KMS-11 (cell line): Measurements from ENCODE around the gene CTNNA2.

Experiments used
- H2AFZ ChIP-seq: fragments of 200-600 bp; sonication (generic); 2 replicates; pipeline ENCODE4 v1.6.1; 2016; ENCODE audit warnings: antibody characterized with exemption, mixed run types, low read depth
- H3K27ac ChIP-seq: fragments of 200-600 bp; sonication (generic); 2 replicates; pipeline ENCODE4 v1.6.1; 2016; ENCODE audit warnings: mild to moderate bottlenecking, mixed run types
- H3K27me3 ChIP-seq: fragments of 200-600 bp; sonication (generic); 2 replicates; pipeline ENCODE4 v1.6.1; 2017; ENCODE audit warnings: mild to moderate bottlenecking, low read depth, mixed run types, moderate library complexity; ENCODE audit not compliant: insufficient read depth
- H3K36me3 ChIP-seq: fragments of 200-600 bp; sonication (generic); 2 replicates; pipeline ENCODE4 v1.6.1; 2017; ENCODE audit warnings: mild to moderate bottlenecking, mixed run types; ENCODE audit not compliant: insufficient read depth
- H3K4me1 ChIP-seq: fragments of 200-600 bp; sonication (generic); 2 replicates; pipeline ENCODE4 v1.6.1; 2016; ENCODE audit warnings: mild to moderate bottlenecking, low read depth, mixed run types; ENCODE audit not compliant: poor library complexity, severe bottlenecking
- H3K4me2 ChIP-seq: fragments of 200-600 bp; sonication (generic); 2 replicates; pipeline ENCODE4 v1.7.0; 2016; ENCODE audit warnings: mild to moderate bottlenecking, mixed run types
- H3K4me3 ChIP-seq: fragments of 200-600 bp; sonication (generic); IDR thresholded peaks from 2 replicates; pipeline ENCODE4 v1.6.1; 2017; ENCODE audit warnings: low read depth, low read length, mixed read lengths; ENCODE audit not compliant: insufficient read depth
- H3K79me2 ChIP-seq: fragments of 200-600 bp; sonication (generic); 2 replicates; pipeline ENCODE4 v1.6.1; 2016; ENCODE audit warnings: low read depth, mixed run types; ENCODE audit not compliant: insufficient read depth
- H3K9ac ChIP-seq: fragments of 200-600 bp; sonication (generic); 2 replicates; pipeline ENCODE4 v1.6.1; 2016; ENCODE audit warnings: mild to moderate bottlenecking, mixed run types
- H4K20me1 ChIP-seq: fragments of 200-600 bp; sonication (generic); 2 replicates; pipeline ENCODE4 v1.6.1; 2016; ENCODE audit warnings: mild to moderate bottlenecking, mixed run types; ENCODE audit not compliant: insufficient read depth
- CTCF ChIP-seq: fragments of 200-600 bp; sonication (generic); conservative IDR thresholded peaks from 2 replicates; pipeline ENCODE4 v1.6.1; 2017; ENCODE audit warnings: low read depth, mild to moderate bottlenecking, antibody characterized with exemption, low read length, moderate library complexity, mixed read lengths

The CTNNA2 gene

GRCh38 chr2:80340022-80340421 lies 827.2 kb downstream of the CTNNA2 start:
- H3K4me3 ChIP-seq: no peak overlapping the region
- TF ChIP-seq CTCF: no peak
- H3K9ac ChIP-seq: no peak overlapping the region
- H3K4me2 ChIP-seq: no peak overlapping the region
- H3K27me3 ChIP-seq: no peaks in the 10 kb centered on the region
- no peaks in the 10 kb centered on the region for H4K20me1 ChIP-seq
- no peak overlapping the region for H2AFZ ChIP-seq
- H3K27ac ChIP-seq: no peak overlapping the region
- no peaks in the 10 kb centered on the region for H3K36me3 ChIP-seq
- H3K4me1 ChIP-seq: no peaks in the 10 kb centered on the region
- no peaks in the 10 kb centered on the region for H3K79me2 ChIP-seq

- H3K9ac ChIP-seq: no peak overlapping the region
- no peak overlapping the region for H3K4me3 ChIP-seq
- no peak overlapping the region for H3K27ac ChIP-seq
- no peaks in the 10 kb centered on the region for H3K36me3 ChIP-seq
- no peaks in the 10 kb centered on the region for H3K79me2 ChIP-seq
- no peak overlapping the region for H3K4me2 ChIP-seq
- H2AFZ ChIP-seq: no peak overlapping the region
- no peak for TF ChIP-seq CTCF
- H4K20me1 ChIP-seq: no peaks in the 10 kb centered on the region
- no peaks in the 10 kb centered on the region for H3K4me1 ChIP-seq
- no peaks in the 10 kb centered on the region for H3K27me3 ChIP-seq
Observed at GRCh38 chr2:80348078-80348477, 835.2 kb downstream of the CTNNA2 start.

- Histone ChIP-seq H3K27ac (no peak overlapping the region), H3K9ac (no peak overlapping the region), H2AFZ (no peak overlapping the region), H4K20me1 (no peaks in the 10 kb centered on the region), H3K4me1 (no peaks in the 10 kb centered on the region), H3K4me3 (no peak overlapping the region), H3K27me3 (no peaks in the 10 kb centered on the region), H3K36me3 (no peaks in the 10 kb centered on the region), H3K79me2 (no peaks in the 10 kb centered on the region), H3K4me2 (no peak overlapping the region)
- TF ChIP-seq CTCF: no peak
Observed at GRCh38 chr2:80348953-80349352, 836.1 kb downstream of the CTNNA2 start.

- TF ChIP-seq CTCF: no peak
- H3K36me3 ChIP-seq: no peaks in the 10 kb centered on the region
- H3K4me2 ChIP-seq: no peak overlapping the region
- H3K4me1 ChIP-seq: no peaks in the 10 kb centered on the region
- H3K79me2 ChIP-seq: no peaks in the 10 kb centered on the region
- H2AFZ ChIP-seq: no peak overlapping the region
- no peak overlapping the region for H3K4me3 ChIP-seq
- H3K27me3 ChIP-seq: no peaks in the 10 kb centered on the region
- no peak overlapping the region for H3K9ac ChIP-seq
- no peak overlapping the region for H3K27ac ChIP-seq
- H4K20me1 ChIP-seq: no peaks in the 10 kb centered on the region
Observed at GRCh38 chr2:80351231-80351630, 838.4 kb downstream of the CTNNA2 start.

- H3K4me1 ChIP-seq: no peaks in the 10 kb centered on the region
- no peak overlapping the region for H3K9ac ChIP-seq
- H3K79me2 ChIP-seq: no peaks in the 10 kb centered on the region
- no peaks in the 10 kb centered on the region for H4K20me1 ChIP-seq
- no peaks in the 10 kb centered on the region for H3K27me3 ChIP-seq
- no peak overlapping the region for H3K27ac ChIP-seq
- no peak overlapping the region for H2AFZ ChIP-seq
- no peaks in the 10 kb centered on the region for H3K36me3 ChIP-seq
- H3K4me2 ChIP-seq: no peak overlapping the region
- no peak for TF ChIP-seq CTCF
- no peak overlapping the region for H3K4me3 ChIP-seq
Observed at GRCh38 chr2:80354858-80355257, 842.0 kb downstream of the CTNNA2 start.
